Suprapubic skin (tissue), 4 donors: ENCODE results near the gene ACTL6A. TPM values are rescaled to one million over a fixed set of nuclear protein-coding genes. Genes with fewer than 3 reads are reported as not detected.

Source experiments
- DNase-seq, 2 donors: peaks; one replicate each; pipeline ENCODE4 v3.0.0-alpha.2; 2019; ENCODE audit warnings: low spot score in 2 of 2
- H3K27ac ChIP-seq: fragments of 200-600 bp; sonication (generic); one replicate; pipeline ENCODE4 v1.5.1; 2019
- H3K27me3 ChIP-seq: fragments of 200-600 bp; sonication (generic); one replicate; pipeline ENCODE4 v1.5.1; 2019
- H3K36me3 ChIP-seq: fragments of 200-600 bp; sonication (generic); one replicate; pipeline ENCODE4 v1.5.1; 2019
- H3K4me1 ChIP-seq: fragments of 200-600 bp; sonication (generic); one replicate; pipeline ENCODE4 v1.5.1; 2019
- H3K4me3 ChIP-seq: fragments of 200-600 bp; sonication (generic); one replicate; pipeline ENCODE4 v1.5.1; 2019; ENCODE audit warnings: mild to moderate bottlenecking
- H3K9me3 ChIP-seq: fragments of 200-600 bp; sonication (generic); one replicate; pipeline ENCODE4 v1.5.1; 2019
- CTCF ChIP-seq, 2 donors: fragments of 200-600 bp in 1 of 2; fragments of 450-650 bp in 1 of 2; sonication (generic) in 1 of 2; IDR thresholded peaks; one replicate each; pipeline ENCODE4 v1.5.1; 2016 to 2019; ENCODE audit warnings: antibody characterized with exemption in 2 of 2, mild to moderate bottlenecking in 1 of 2, moderate library complexity in 1 of 2
- EP300 ChIP-seq: sonication (generic); formaldehyde crosslinking; IDR thresholded peaks from one replicate; pipeline ENCODE4 v1.6.1; 2017; ENCODE audit warnings: antibody characterized with exemption
- POLR2A ChIP-seq, 2 donors: fragments of 450-650 bp; IDR thresholded peaks; one replicate each; pipeline ENCODE4 v1.6.1; 2017; ENCODE audit warnings: antibody characterized with exemption in 2 of 2, mild to moderate bottlenecking in 2 of 2, moderate library complexity in 2 of 2
- POLR2AphosphoS5 ChIP-seq, 3 donors: sonication (generic); formaldehyde crosslinking; IDR thresholded peaks; one replicate each; pipeline ENCODE4 v1.6.1; 2017; ENCODE audit warnings: antibody characterized with exemption in 3 of 3
- WGBS: methylation state at CpG from one replicate; pipeline ENCODE4 v1.1.5; 2018; 5-methylcytosine and 5-hydroxymethylcytosine counted together
- total RNA-seq, 4 donors: library from RNA; depleted of rRNA; stranded (reverse); fragments of >200 nt; gene quantifications; one replicate each; pipeline ENCODE4 v1.1.0, GENCODE V29; 2016

ACTL6A gene
- total RNA-seq, 4 donors from 2014 or later: 46.3 to 74.8 (median 69.5) TPM

GRCh38 chr3:179603831-179604230 lies 41.1 kb downstream of the ACTL6A start:
- WGBS: 2% methylated on average over 3 of the region's 3 CpGs
- peaks cover 33% of the 10 kb centered on the region for H3K4me1 ChIP-seq

GRCh38 chr3:179604321-179605078 lies 41.8 kb downstream of the ACTL6A start, which contains the start of the genes MRPL47 and NDUFB5:
Gene MRPL47, minus strand, starts transcription at chr3:179604638. Its CDS starts 14 bp downstream, at chr3:179604624.
Gene NDUFB5, plus strand, starts transcription at chr3:179604794. Its CDS starts 22 bp downstream, at chr3:179604816.
- Histone ChIP-seq H3K4me3 (peak within 1 kb of the TSS; percentile 74), H3K36me3 (peaks cover 25% of the 10 kb centered on the region), H3K9me3 (no peaks in the 10 kb centered on the region), H3K4me1 (peaks cover 33% of the 10 kb centered on the region), H3K27me3 (no peaks in the 10 kb centered on the region), H3K27ac (peak within 1 kb of the TSS; percentile 92)
- DNase-seq: peak; percentile 96 to 97
- 0% methylated on average over 34 of the region's 45 CpGs for WGBS
- TF ChIP-seq POLR2AphosphoS5 (IDR thresholded peaks at IDR 0.05) (peak; percentile 2 to 80 (median 77)), EP300 (no peak), POLR2A (IDR thresholded peaks at IDR 0.05) (peak; percentile 19 to 63)

More at GRCh38 chr3:179603831-179604230, 41.1 kb downstream of the ACTL6A start:
- Histone ChIP-seq H3K36me3 (peaks cover 31% of the 10 kb centered on the region), H3K27me3 (no peaks in the 10 kb centered on the region), H3K4me3 (peak overlapping the region; percentile 74), H3K27ac (peak overlapping the region; percentile 92), H3K9me3 (no peaks in the 10 kb centered on the region)
- TF ChIP-seq EP300 (no peak), POLR2A (IDR thresholded peaks at IDR 0.05) (no peak), POLR2AphosphoS5 (IDR thresholded peaks at IDR 0.05) (no peak), CTCF (IDR thresholded peaks at IDR 0.05) (no peak)
- no peak for DNase-seq

GRCh38 chr3:179606534-179607085 lies 43.9 kb downstream of the ACTL6A start:
- DNase-seq: no peak
- Histone ChIP-seq H3K4me1 (peaks cover 33% of the 10 kb centered on the region), H3K27ac (no peak overlapping the region), H3K36me3 (peaks cover 5% of the 10 kb centered on the region), H3K4me3 (no peak overlapping the region), H3K9me3 (no peaks in the 10 kb centered on the region), H3K27me3 (no peaks in the 10 kb centered on the region)
- TF ChIP-seq POLR2AphosphoS5 (IDR thresholded peaks at IDR 0.05): no peak
- TF ChIP-seq CTCF (IDR thresholded peaks at IDR 0.05): no peak
- TF ChIP-seq POLR2A (IDR thresholded peaks at IDR 0.05): no peak
- TF ChIP-seq EP300: no peak
- WGBS: 85% methylated on average over 4 of the region's 4 CpGs

GRCh38 chr3:179608931-179609720 lies 46.4 kb downstream of the ACTL6A start:
- H3K27me3 ChIP-seq: no peaks in the 10 kb centered on the region
- TF ChIP-seq POLR2A (IDR thresholded peaks at IDR 0.05): no peak
- TF ChIP-seq EP300: no peak
- no peak for TF ChIP-seq CTCF (IDR thresholded peaks at IDR 0.05)
- no peak for TF ChIP-seq POLR2AphosphoS5 (IDR thresholded peaks at IDR 0.05)
- no peak for DNase-seq
- no peak overlapping the region for H3K4me3 ChIP-seq
- no peak overlapping the region for H3K27ac ChIP-seq
- no peaks in the 10 kb centered on the region for H3K9me3 ChIP-seq
- H3K4me1 ChIP-seq: peaks cover 18% of the 10 kb centered on the region
- WGBS: 72% methylated on average over 6 of the region's 6 CpGs
- no peaks in the 10 kb centered on the region for H3K36me3 ChIP-seq

- Histone ChIP-seq H3K4me3 (no peak overlapping the region), H3K4me1 (peaks cover 18% of the 10 kb centered on the region), H3K9me3 (no peaks in the 10 kb centered on the region), H3K27ac (no peak overlapping the region), H3K27me3 (no peaks in the 10 kb centered on the region), H3K36me3 (no peaks in the 10 kb centered on the region)
- TF ChIP-seq POLR2AphosphoS5 (IDR thresholded peaks at IDR 0.05) (no peak), POLR2A (IDR thresholded peaks at IDR 0.05) (no peak), CTCF (IDR thresholded peaks at IDR 0.05) (no peak), EP300 (no peak)
- DNase-seq: no peak
- WGBS: 96% methylated on average over 4 of the region's 4 CpGs
These were observed 47.3 kb downstream of the ACTL6A start for GRCh38 chr3:179610066-179610465.
